HEK293 (cell line): ENCODE measurements around the gene LGALS4.

Experiments used
- CTCF ChIP-seq: fragments of 450-650 bp; formaldehyde crosslinking; IDR thresholded peaks from 2 replicates; pipeline ENCODE4 v1.5.1; 2016; ENCODE audit warnings: missing biosample characterization, missing genetic modification characterization
- FEZF1 ChIP-seq: fragments of 450-650 bp; formaldehyde crosslinking; IDR thresholded peaks from 2 replicates; pipeline ENCODE4 v1.5.1; 2016; ENCODE audit warnings: missing biosample characterization, missing genetic modification characterization
- HIC1 ChIP-seq: fragments of 450-650 bp; formaldehyde crosslinking; IDR thresholded peaks from 2 replicates; pipeline ENCODE4 v1.5.1; 2016; ENCODE audit warnings: missing biosample characterization, missing genetic modification characterization
- PRDM1 ChIP-seq: fragments of 450-650 bp; formaldehyde crosslinking; IDR thresholded peaks from 2 replicates; pipeline ENCODE4; 2016; ENCODE audit warnings: missing biosample characterization, missing genetic modification characterization
- PRDM2 ChIP-seq: fragments of 450-650 bp; formaldehyde crosslinking; IDR thresholded peaks from 2 replicates; pipeline ENCODE4 v1.5.1; 2016; ENCODE audit warnings: missing biosample characterization, missing genetic modification characterization, borderline replicate concordance
- SETDB1 ChIP-seq: IDR thresholded peaks from one replicate; pipeline ENCODE4 v1.6.1; 2017; ENCODE audit warnings: mild to moderate bottlenecking, low read length, moderate library complexity, mixed read lengths; ENCODE audit not compliant: insufficient read length
- ZBTB1 ChIP-seq: fragments of 450-650 bp; formaldehyde crosslinking; IDR thresholded peaks from 2 replicates; pipeline ENCODE4 v1.5.1; 2016; ENCODE audit warnings: missing biosample characterization, missing genetic modification characterization
- ZBTB7A ChIP-seq: fragments of 450-650 bp; formaldehyde crosslinking; IDR thresholded peaks from 2 replicates; pipeline ENCODE4 v1.5.1; 2016; ENCODE audit warnings: low read depth, missing biosample characterization, missing genetic modification characterization
- ZSCAN16 ChIP-seq: fragments of 450-650 bp; formaldehyde crosslinking; IDR thresholded peaks from 2 replicates; pipeline ENCODE4 v1.5.1; 2016; ENCODE audit warnings: missing biosample characterization, missing genetic modification characterization
- ZSCAN4 ChIP-seq: fragments of 450-650 bp; formaldehyde crosslinking; IDR thresholded peaks from 2 replicates; pipeline ENCODE4 v1.5.1; 2017; ENCODE audit warnings: missing biosample characterization, missing genetic modification characterization

GRCh38 chr19:38849860-38850435, 37.2 kb upstream of the LGALS4 start, which contains the start of gene HNRNPL:
- TF ChIP-seq SETDB1, result no peak
- peak; percentile 73 for TF ChIP-seq ZBTB7A (tag by site-specific recombination)
- TF ChIP-seq PRDM1, result no peak
- TF ChIP-seq HIC1, result no peak
- no peak for TF ChIP-seq PRDM2 (tag by site-specific recombination)
- TF ChIP-seq CTCF (tag by site-specific recombination), result peak; percentile 100
- TF ChIP-seq ZSCAN4 (tag by site-specific recombination), result no peak
- peak; percentile 93 for TF ChIP-seq FEZF1
- no peak for TF ChIP-seq ZBTB1 (tag by site-specific recombination)
- TF ChIP-seq ZSCAN16, result no peak
